HCT116 (cell line): Measurements from ENCODE around the gene GRM4. TPM values are rescaled to one million over a fixed set of nuclear protein-coding genes. Genes with fewer than 3 reads are reported as not detected.

Source experiments
- ATAC-seq: fragments of 200-7000 bp; cut with Tn5 transposase; 2 replicates; pipeline ENCODE4 v1.9.1; 2020; ENCODE audit warnings: mild to moderate bottlenecking, moderate library complexity
- BruUV-seq: library from RNA; stranded (reverse); fragments of 400-500 nt; replicated peaks from 2 replicates; lab custom pipeline; 2021; lab: Mats Ljungman, UMichigan
- CTCF ChIA-PET: fragments of 300-600 bp; sonication (Branson Sonifier 250); formaldehyde crosslinking; loops from one replicate; lab custom pipeline; 2021; ENCODE audit warnings: antibody characterized with exemption; lab: Charles Lee
- POLR2A ChIA-PET: fragments of 300-600, 350-600 bp; sonication (Branson Sonifier 250); formaldehyde crosslinking; loops from one replicate; lab custom pipeline; 2021; ENCODE audit warnings: antibody characterized with exemption; lab: Charles Lee
- RAD21 ChIA-PET, 2 experiments: fragments of 300-600 bp; sonication (Branson Sonifier 250); formaldehyde crosslinking; loops; one replicate each; lab custom pipeline; 2023; ENCODE audit warnings: low total read pairs in 2 of 2; ENCODE audit not compliant: uncharacterized antibody in 2 of 2, unreplicated experiment in 2 of 2, low non-redundant PET in 1 of 2; lab: Charles Lee
- DNase-seq: peaks from one replicate; pipeline ENCODE4 v3.0.0-alpha.2; 2010; ENCODE audit warnings: low read depth, low spot score
- H2AFZ ChIP-seq: fragments of 200-600 bp; shearing (Covaris generic), sonication (generic); 2 replicates; pipeline ENCODE4 v1.6.1; 2017; ENCODE audit warnings: low read depth, mixed run types, mixed read lengths, antibody characterized with exemption, low read length; ENCODE audit not compliant: poor library complexity, severe bottlenecking
- H3K27ac ChIP-seq: 2 replicates; pipeline ENCODE4 v1.5.1; 2012; ENCODE audit warnings: low read depth, low read length
- H3K27me3 ChIP-seq: fragments of 200-600 bp; sonication (generic); 2 replicates; pipeline ENCODE4 v1.6.1; 2016; ENCODE audit warnings: mixed run types, low read length, mixed read lengths; ENCODE audit not compliant: insufficient read depth
- H3K36me3 ChIP-seq, 2 experiments: fragments of 200-500 bp in 1 of 2; fragments of 200-600 bp in 1 of 2; sonication (Bioruptor generic) in 1 of 2; sonication (generic) in 1 of 2; 2 replicates each; pipeline versions ENCODE4 v1.5.1 to v1.6.1; 2014 to 2016; ENCODE audit warnings: low read length in 2 of 2, inconsistent platforms in 1 of 2, mixed read lengths in 1 of 2, mixed run types in 1 of 2; ENCODE audit not compliant: insufficient read depth in 2 of 2, control insufficient read depth in 1 of 2
- H3K4me1 ChIP-seq, 2 experiments: fragments of 200-600 bp in 1 of 2; sonication (generic) in 1 of 2; 2 replicates each; pipeline versions ENCODE4 v1.5.1 to v1.6.1; 2012 to 2017; ENCODE audit warnings: low read length in 2 of 2, inconsistent platforms in 1 of 2, mild to moderate bottlenecking in 1 of 2, mixed read lengths in 1 of 2, mixed run types in 1 of 2, moderate library complexity in 1 of 2; ENCODE audit not compliant: insufficient read depth in 2 of 2, control insufficient read depth in 1 of 2
- H3K4me2 ChIP-seq: fragments of 200-600 bp; sonication (generic); 2 replicates; pipeline ENCODE4 v1.6.1; 2017; ENCODE audit warnings: mixed run types, low read length, mixed read lengths
- H3K4me3 ChIP-seq, 2 experiments: fragments of 200-600 bp in 1 of 2; sonication (generic) in 1 of 2; replicated peaks in 1 of 2; 2 replicates each; pipeline ENCODE4 v1.5.1; 2011 to 2016; ENCODE audit warnings: low read length in 2 of 2, control low read depth in 1 of 2, low read depth in 1 of 2, mild to moderate bottlenecking in 1 of 2, mixed read lengths in 1 of 2, mixed run types in 1 of 2
- H3K79me2 ChIP-seq: fragments of 200-600 bp; sonication (generic); 2 replicates; pipeline ENCODE4 v1.6.1; 2017; ENCODE audit warnings: mild to moderate bottlenecking, mixed run types, low read length, moderate library complexity, mixed read lengths; ENCODE audit not compliant: insufficient read depth
- H3K9ac ChIP-seq: fragments of 200-600 bp; sonication (generic); 2 replicates; pipeline ENCODE4 v1.6.1; 2016; ENCODE audit warnings: low read length, mixed read lengths
- H3K9me2 ChIP-seq: fragments of 200-600 bp; sonication (generic), shearing (Covaris generic); 2 replicates; pipeline ENCODE4 v1.6.1; 2017; ENCODE audit warnings: mixed run types, mild to moderate bottlenecking, moderate library complexity; ENCODE audit not compliant: insufficient read depth
- H3K9me3 ChIP-seq, 2 experiments: fragments of 200-500 bp in 1 of 2; fragments of 200-600 bp in 1 of 2; sonication (Bioruptor generic) in 1 of 2; sonication (generic) in 1 of 2; 2 replicates each; pipeline ENCODE4 v1.6.1; 2014 to 2017; ENCODE audit warnings: low read length in 2 of 2, mixed read lengths in 2 of 2, inconsistent platforms in 1 of 2, low read depth in 1 of 2, mild to moderate bottlenecking in 1 of 2, mixed run types in 1 of 2, moderate library complexity in 1 of 2; ENCODE audit not compliant: control insufficient read depth in 1 of 2, insufficient read depth in 1 of 2
- H4K20me1 ChIP-seq: fragments of 200-600 bp; sonication (generic), shearing (Covaris generic); 2 replicates; pipeline ENCODE4 v1.6.1; 2017; ENCODE audit warnings: mixed run types, mild to moderate bottlenecking, moderate library complexity; ENCODE audit not compliant: insufficient read depth
- CEBPB ChIP-seq: IDR thresholded peaks from 2 replicates; pipeline ENCODE4 v1.6.1; 2012; ENCODE audit warnings: low read depth
- EGR1 ChIP-seq: IDR thresholded peaks from 2 replicates; pipeline ENCODE4 v1.6.1; 2012; ENCODE audit warnings: low read depth
- ELF1 ChIP-seq: IDR thresholded peaks from 2 replicates; pipeline ENCODE4 v1.6.1; 2012; ENCODE audit warnings: low read depth, borderline replicate concordance
- EZH2 ChIP-seq: fragments of 200-600 bp; sonication (generic); IDR thresholded peaks from 2 replicates; pipeline ENCODE4 v1.6.1; 2017; ENCODE audit warnings: antibody characterized with exemption, mixed run types
- EZH2phosphoT487 ChIP-seq: fragments of 200-600 bp; IDR thresholded peaks from 2 replicates; pipeline ENCODE4 v1.6.1; 2018; ENCODE audit warnings: antibody characterized with exemption, borderline replicate concordance
- FOSL1 ChIP-seq: IDR thresholded peaks from 2 replicates; pipeline ENCODE4 v1.6.1; 2012; ENCODE audit warnings: low read depth
- JUND ChIP-seq: IDR thresholded peaks from 2 replicates; pipeline ENCODE4 v1.6.1; 2012
- SP1 ChIP-seq: IDR thresholded peaks from 2 replicates; pipeline ENCODE4 v1.6.1; 2012; ENCODE audit warnings: low read depth
- SRF ChIP-seq: IDR thresholded peaks from 2 replicates; pipeline ENCODE4 v1.6.1; 2012; ENCODE audit warnings: low read depth
- ZFX ChIP-seq: fragments of 450-650 bp; IDR thresholded peaks from 2 replicates; pipeline ENCODE4 v1.6.1; 2017
- ZNF274 ChIP-seq: fragments of 200-500 bp; sonication (Bioruptor generic); IDR thresholded peaks from 2 replicates; pipeline ENCODE4 v1.6.1; 2014; ENCODE audit warnings: mild to moderate bottlenecking, low read depth, low read length, inconsistent platforms
- intact Hi-C: fragments of 100-400 bp; cut with micrococcal nuclease; formaldehyde crosslinking; loops from 2 replicates; pipeline ENCODE4 v1.10.0; 2022
- total RNA-seq: library from RNA; stranded (reverse); gene quantifications from one replicate; pipeline ENCODE4 v1.2.1, GENCODE V29; 2021; ENCODE audit not compliant: unreplicated experiment
- TF ChIP-seq, protein P1 (sequence below), 3 experiments: fragments of 200-600 bp in 1 of 3; sonication (generic) in 1 of 3; IDR thresholded peaks in 2 of 3; conservative IDR thresholded peaks in 1 of 3; 2 replicates each; pipeline ENCODE4 v1.5.1; 2012 to 2017; ENCODE audit warnings: low read depth in 2 of 3, low read length in 2 of 3, antibody characterized with exemption in 1 of 3, borderline replicate concordance in 1 of 3, control low read depth in 1 of 3, mild to moderate bottlenecking in 1 of 3, mixed read lengths in 1 of 3, mixed run types in 1 of 3, moderate library complexity in 1 of 3; ENCODE audit not compliant: insufficient read depth in 1 of 3
- TF ChIP-seq, protein P2 (sequence below): IDR thresholded peaks from 2 replicates; pipeline ENCODE4 v1.6.1; 2012; ENCODE audit warnings: low read depth
- TF ChIP-seq, protein P3 (sequence below): IDR thresholded peaks from 2 replicates; pipeline ENCODE4 v1.6.1; 2011; ENCODE audit warnings: mild to moderate bottlenecking, low read length, moderate library complexity; ENCODE audit not compliant: insufficient replicate concordance; ENCODE audit errors: extremely low read depth

The GRM4 gene
- total RNA-seq, 1 experiment from 2014 or later = 2.6 TPM

DNA sequence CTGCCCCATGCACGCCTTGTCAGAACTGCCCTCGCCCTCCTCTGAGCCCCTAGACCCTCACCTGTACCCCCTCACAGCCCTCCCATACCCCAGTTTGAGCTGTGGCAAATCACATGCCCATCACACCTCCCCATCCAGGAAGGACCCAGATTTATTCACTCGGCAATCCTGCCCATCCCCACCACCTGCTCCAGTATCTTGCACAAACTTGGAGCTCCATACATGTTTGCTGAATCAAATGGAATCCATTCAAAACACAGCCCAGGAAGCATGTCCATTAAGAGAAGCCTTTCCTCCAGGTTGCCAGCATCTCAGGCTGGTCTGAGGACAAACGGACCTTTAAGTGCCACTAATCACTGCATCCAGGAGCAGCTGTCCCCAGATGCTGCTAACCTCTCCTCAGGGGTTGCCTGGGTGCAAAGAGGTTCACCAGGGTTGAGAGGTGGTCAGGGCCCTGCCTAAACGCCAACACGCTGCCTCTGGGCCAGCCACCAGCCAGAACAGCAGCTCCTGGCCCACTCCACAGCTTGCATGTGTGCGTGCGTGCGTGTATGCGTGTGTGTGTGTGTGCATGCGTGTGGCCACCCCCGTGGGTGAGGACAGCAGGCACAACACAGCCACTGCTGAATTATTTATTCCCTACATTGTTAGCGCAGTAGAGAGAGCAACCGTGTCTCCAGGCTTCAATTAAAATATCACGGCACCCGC is 31.0 kb downstream of the GRM4 start:
- Histone ChIP-seq H3K79me2 (no peaks in the 10 kb centered on the region), H3K4me2 (no peak overlapping the region), H3K27me3 (peaks cover 26% of the 10 kb centered on the region), H3K4me1 (no peaks in the 10 kb centered on the region), H4K20me1 (no peaks in the 10 kb centered on the region), H3K4me3 (no peak overlapping the region), H3K9me2 (no peaks in the 10 kb centered on the region), H3K9ac (no peak overlapping the region), H2AFZ (no peak overlapping the region), H3K9me3 (no peaks in the 10 kb centered on the region), H3K27ac (no peak overlapping the region), H3K36me3 (no peaks in the 10 kb centered on the region)
- RAD21 ChIA-PET = no interaction called here
- POLR2A ChIA-PET = no interaction called here
- intact Hi-C loops = no loop called here
- no peak for ATAC-seq
- TF ChIP-seq SRF = no peak
- TF ChIP-seq, protein P1, sequence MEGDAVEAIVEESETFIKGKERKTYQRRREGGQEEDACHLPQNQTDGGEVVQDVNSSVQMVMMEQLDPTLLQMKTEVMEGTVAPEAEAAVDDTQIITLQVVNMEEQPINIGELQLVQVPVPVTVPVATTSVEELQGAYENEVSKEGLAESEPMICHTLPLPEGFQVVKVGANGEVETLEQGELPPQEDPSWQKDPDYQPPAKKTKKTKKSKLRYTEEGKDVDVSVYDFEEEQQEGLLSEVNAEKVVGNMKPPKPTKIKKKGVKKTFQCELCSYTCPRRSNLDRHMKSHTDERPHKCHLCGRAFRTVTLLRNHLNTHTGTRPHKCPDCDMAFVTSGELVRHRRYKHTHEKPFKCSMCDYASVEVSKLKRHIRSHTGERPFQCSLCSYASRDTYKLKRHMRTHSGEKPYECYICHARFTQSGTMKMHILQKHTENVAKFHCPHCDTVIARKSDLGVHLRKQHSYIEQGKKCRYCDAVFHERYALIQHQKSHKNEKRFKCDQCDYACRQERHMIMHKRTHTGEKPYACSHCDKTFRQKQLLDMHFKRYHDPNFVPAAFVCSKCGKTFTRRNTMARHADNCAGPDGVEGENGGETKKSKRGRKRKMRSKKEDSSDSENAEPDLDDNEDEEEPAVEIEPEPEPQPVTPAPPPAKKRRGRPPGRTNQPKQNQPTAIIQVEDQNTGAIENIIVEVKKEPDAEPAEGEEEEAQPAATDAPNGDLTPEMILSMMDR (IDR thresholded peaks at IDR 0.05 in 2 of 3, conservative IDR thresholded peaks at IDR 0.05 in 1 of 3; ENCODE audit: borderline replicate concordance in 1 of 3, insufficient read depth in 1 of 3, low read depth in 2 of 3, low read length in 2 of 3) = no peak
- no peak for TF ChIP-seq SP1
- TF ChIP-seq EZH2 = no peak
- TF ChIP-seq ZNF274 = no peak
- no peak for TF ChIP-seq EGR1
- TF ChIP-seq JUND = no peak
- TF ChIP-seq EZH2phosphoT487 = no peak
- no peak for TF ChIP-seq FOSL1
- no peak for TF ChIP-seq CEBPB
- TF ChIP-seq ZFX = no peak
- TF ChIP-seq, protein P2, sequence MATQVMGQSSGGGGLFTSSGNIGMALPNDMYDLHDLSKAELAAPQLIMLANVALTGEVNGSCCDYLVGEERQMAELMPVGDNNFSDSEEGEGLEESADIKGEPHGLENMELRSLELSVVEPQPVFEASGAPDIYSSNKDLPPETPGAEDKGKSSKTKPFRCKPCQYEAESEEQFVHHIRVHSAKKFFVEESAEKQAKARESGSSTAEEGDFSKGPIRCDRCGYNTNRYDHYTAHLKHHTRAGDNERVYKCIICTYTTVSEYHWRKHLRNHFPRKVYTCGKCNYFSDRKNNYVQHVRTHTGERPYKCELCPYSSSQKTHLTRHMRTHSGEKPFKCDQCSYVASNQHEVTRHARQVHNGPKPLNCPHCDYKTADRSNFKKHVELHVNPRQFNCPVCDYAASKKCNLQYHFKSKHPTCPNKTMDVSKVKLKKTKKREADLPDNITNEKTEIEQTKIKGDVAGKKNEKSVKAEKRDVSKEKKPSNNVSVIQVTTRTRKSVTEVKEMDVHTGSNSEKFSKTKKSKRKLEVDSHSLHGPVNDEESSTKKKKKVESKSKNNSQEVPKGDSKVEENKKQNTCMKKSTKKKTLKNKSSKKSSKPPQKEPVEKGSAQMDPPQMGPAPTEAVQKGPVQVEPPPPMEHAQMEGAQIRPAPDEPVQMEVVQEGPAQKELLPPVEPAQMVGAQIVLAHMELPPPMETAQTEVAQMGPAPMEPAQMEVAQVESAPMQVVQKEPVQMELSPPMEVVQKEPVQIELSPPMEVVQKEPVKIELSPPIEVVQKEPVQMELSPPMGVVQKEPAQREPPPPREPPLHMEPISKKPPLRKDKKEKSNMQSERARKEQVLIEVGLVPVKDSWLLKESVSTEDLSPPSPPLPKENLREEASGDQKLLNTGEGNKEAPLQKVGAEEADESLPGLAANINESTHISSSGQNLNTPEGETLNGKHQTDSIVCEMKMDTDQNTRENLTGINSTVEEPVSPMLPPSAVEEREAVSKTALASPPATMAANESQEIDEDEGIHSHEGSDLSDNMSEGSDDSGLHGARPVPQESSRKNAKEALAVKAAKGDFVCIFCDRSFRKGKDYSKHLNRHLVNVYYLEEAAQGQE = no peak
- TF ChIP-seq, protein P3, sequence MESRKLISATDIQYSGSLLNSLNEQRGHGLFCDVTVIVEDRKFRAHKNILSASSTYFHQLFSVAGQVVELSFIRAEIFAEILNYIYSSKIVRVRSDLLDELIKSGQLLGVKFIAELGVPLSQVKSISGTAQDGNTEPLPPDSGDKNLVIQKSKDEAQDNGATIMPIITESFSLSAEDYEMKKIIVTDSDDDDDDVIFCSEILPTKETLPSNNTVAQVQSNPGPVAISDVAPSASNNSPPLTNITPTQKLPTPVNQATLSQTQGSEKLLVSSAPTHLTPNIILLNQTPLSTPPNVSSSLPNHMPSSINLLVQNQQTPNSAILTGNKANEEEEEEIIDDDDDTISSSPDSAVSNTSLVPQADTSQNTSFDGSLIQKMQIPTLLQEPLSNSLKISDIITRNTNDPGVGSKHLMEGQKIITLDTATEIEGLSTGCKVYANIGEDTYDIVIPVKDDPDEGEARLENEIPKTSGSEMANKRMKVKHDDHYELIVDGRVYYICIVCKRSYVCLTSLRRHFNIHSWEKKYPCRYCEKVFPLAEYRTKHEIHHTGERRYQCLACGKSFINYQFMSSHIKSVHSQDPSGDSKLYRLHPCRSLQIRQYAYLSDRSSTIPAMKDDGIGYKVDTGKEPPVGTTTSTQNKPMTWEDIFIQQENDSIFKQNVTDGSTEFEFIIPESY = no peak
- TF ChIP-seq ELF1 = no peak
- TF ChIP-seq, all 23 proteins: peak for 0
- DNase-seq = no peak
- no TSS peak for BruUV-seq
- CTCF ChIA-PET = no interaction called here
